H9 (cell line): Measurements from ENCODE around the gene RUNDC3A. TPM values are rescaled to one million over a fixed set of nuclear protein-coding genes. Genes with fewer than 3 reads are reported as not detected.

ENCODE experiments used
- DNase-seq: peaks from one replicate; pipeline ENCODE4 v3.0.0-alpha.2; 2017
- H2AFZ ChIP-seq: one replicate; pipeline ENCODE4 v1.6.1; 2013; ENCODE audit warnings: mild to moderate bottlenecking, low read length, control low read depth, moderate library complexity
- H2AK5ac ChIP-seq: 2 replicates; pipeline ENCODE4 v1.6.1; 2013; ENCODE audit warnings: low read length, control low read depth, mixed read lengths; ENCODE audit not compliant: insufficient read length
- H2BK120ac ChIP-seq: one replicate; pipeline ENCODE4 v1.6.1; 2013; ENCODE audit warnings: low read depth, mild to moderate bottlenecking, low read length, control low read depth, inconsistent platforms; ENCODE audit not compliant: poor library complexity, severe bottlenecking
- H2BK12ac ChIP-seq: 2 replicates; pipeline ENCODE4 v1.6.1; 2013; ENCODE audit warnings: low read length, control low read depth, mixed read lengths, low read depth; ENCODE audit not compliant: insufficient read length
- H2BK15ac ChIP-seq: 2 replicates; pipeline ENCODE4 v1.6.1; 2013; ENCODE audit warnings: low read depth, low read length, control low read depth
- H2BK20ac ChIP-seq: one replicate; pipeline ENCODE4 v1.6.1; 2013; ENCODE audit warnings: low read depth, mild to moderate bottlenecking, low read length, control low read depth, inconsistent platforms; ENCODE audit not compliant: poor library complexity, severe bottlenecking
- H2BK5ac ChIP-seq: 2 replicates; pipeline ENCODE4 v1.6.1; 2013; ENCODE audit warnings: low read length, control low read depth, mixed read lengths; ENCODE audit not compliant: insufficient read length
- H3K14ac ChIP-seq: 2 replicates; pipeline ENCODE4 v1.6.1; 2013; ENCODE audit warnings: low read length, control low read depth; ENCODE audit not compliant: insufficient read depth
- H3K18ac ChIP-seq: 2 replicates; pipeline ENCODE4 v1.6.1; 2013; ENCODE audit warnings: low read depth, mild to moderate bottlenecking, mixed read lengths, low read length, control low read depth; ENCODE audit not compliant: insufficient read length
- H3K23ac ChIP-seq: 2 replicates; pipeline ENCODE4 v1.6.1; 2013; ENCODE audit warnings: low read length, control low read depth, mixed read lengths, low read depth; ENCODE audit not compliant: insufficient read length
- H3K23me2 ChIP-seq: 2 replicates; pipeline ENCODE4 v1.6.1; 2013; ENCODE audit warnings: low read depth, mild to moderate bottlenecking, mixed read lengths, low read length, control low read depth; ENCODE audit not compliant: insufficient read length, poor library complexity, severe bottlenecking
- H3K27ac ChIP-seq: 2 replicates; pipeline ENCODE4 v1.5.1; 2013; ENCODE audit warnings: low read length, control low read depth, mixed read lengths, low read depth; ENCODE audit not compliant: insufficient read length
- H3K27me3 ChIP-seq: 2 replicates; pipeline ENCODE4 v1.6.1; 2013; ENCODE audit warnings: low read length, control low read depth, inconsistent platforms; ENCODE audit not compliant: insufficient read depth
- H3K4ac ChIP-seq: 2 replicates; pipeline ENCODE4 v1.6.1; 2013; ENCODE audit warnings: low read depth, mild to moderate bottlenecking, control low read depth, inconsistent platforms, low read length, moderate library complexity
- H3K4me1 ChIP-seq: 2 replicates; pipeline ENCODE4 v1.6.1; 2013; ENCODE audit warnings: low read length, control low read depth, inconsistent platforms; ENCODE audit not compliant: insufficient read depth
- H3K4me2 ChIP-seq: 2 replicates; pipeline ENCODE4 v1.6.1; 2013; ENCODE audit warnings: low read length, control low read depth, mixed read lengths; ENCODE audit not compliant: insufficient read length, insufficient read depth
- H3K56ac ChIP-seq: 2 replicates; pipeline ENCODE4 v1.6.1; 2013; ENCODE audit warnings: low read depth, mild to moderate bottlenecking, mixed read lengths, low read length, control low read depth; ENCODE audit not compliant: insufficient read length
- H3K79me1 ChIP-seq: 2 replicates; pipeline ENCODE4 v1.6.1; 2013; ENCODE audit warnings: low read depth, mild to moderate bottlenecking, moderate library complexity, low read length, control low read depth, inconsistent platforms; ENCODE audit not compliant: insufficient read depth, poor library complexity, severe bottlenecking
- H3K79me2 ChIP-seq: 2 replicates; pipeline ENCODE4 v1.6.1; 2013; ENCODE audit warnings: low read length, control low read depth, inconsistent platforms; ENCODE audit not compliant: insufficient read depth
- H3K9ac ChIP-seq: 2 replicates; pipeline ENCODE4 v1.6.1; 2013; ENCODE audit warnings: low read length, control low read depth, mixed read lengths; ENCODE audit not compliant: insufficient read length; ENCODE audit errors: extremely low read depth
- H3K9me3 ChIP-seq: one replicate; pipeline ENCODE4 v1.6.1; 2013; ENCODE audit warnings: low read depth, low read length, inconsistent platforms; ENCODE audit not compliant: control insufficient read depth
- H3T11ph ChIP-seq: one replicate; pipeline ENCODE4 v1.6.1; 2013; ENCODE audit warnings: mild to moderate bottlenecking, low read length, control low read depth, inconsistent platforms
- H4K20me1 ChIP-seq: one replicate; pipeline ENCODE4 v1.6.1; 2013; ENCODE audit not compliant: control insufficient read depth, insufficient read length, insufficient read depth
- H4K5ac ChIP-seq: 2 replicates; pipeline ENCODE4 v1.6.1; 2013; ENCODE audit warnings: low read depth, mild to moderate bottlenecking, mixed read lengths, low read length, control low read depth; ENCODE audit not compliant: insufficient read length
- H4K8ac ChIP-seq: replicated peaks from 2 replicates; pipeline ENCODE4 v1.6.1; 2013; ENCODE audit warnings: low read length, control low read depth, mixed read lengths, low read depth; ENCODE audit not compliant: insufficient read length
- H4K91ac ChIP-seq: 2 replicates; pipeline ENCODE4 v1.6.1; 2013; ENCODE audit warnings: low read depth, mild to moderate bottlenecking, moderate library complexity, mixed read lengths, low read length, control low read depth; ENCODE audit not compliant: insufficient read length
- H3K27ac Mint-ChIP-seq, 3 experiments: 2 replicates in 2 of 3; 3 replicates in 1 of 3; pipeline ENCODE4 v1.8.0; 2020 to 2021; ENCODE audit warnings: mixed read lengths in 3 of 3, mild to moderate bottlenecking in 1 of 3, moderate library complexity in 1 of 3
- H3K27me3 Mint-ChIP-seq: 2 replicates; pipeline ENCODE4 v1.8.0; 2021; ENCODE audit warnings: low read depth, mild to moderate bottlenecking, moderate library complexity, mixed read lengths
- H3K36me3 Mint-ChIP-seq, 3 experiments: 2 replicates in 2 of 3; 3 replicates in 1 of 3; pipeline ENCODE4 v1.8.0; 2020 to 2021; ENCODE audit warnings: low read depth in 3 of 3, mixed read lengths in 3 of 3; ENCODE audit not compliant: insufficient read depth in 1 of 3
- H3K4me1 Mint-ChIP-seq, 2 experiments: 2 replicates each; pipeline ENCODE4 v1.8.0; 2020; ENCODE audit warnings: mixed read lengths in 2 of 2
- H3K4me3 Mint-ChIP-seq, 2 experiments: 2 replicates in 1 of 2; 3 replicates in 1 of 2; pipeline ENCODE4 v1.8.0; 2020 to 2021; ENCODE audit warnings: mild to moderate bottlenecking in 2 of 2, mixed read lengths in 2 of 2, moderate library complexity in 1 of 2
- H3K9me3 Mint-ChIP-seq, 2 experiments: 2 replicates in 1 of 2; 3 replicates in 1 of 2; pipeline ENCODE4 v1.8.0; 2020; ENCODE audit warnings: mild to moderate bottlenecking in 2 of 2, mixed read lengths in 2 of 2, moderate library complexity in 1 of 2
- CTCF ChIP-seq: fragments of 200-600 bp; sonication (generic); conservative IDR thresholded peaks from 3 replicates; pipeline ENCODE4 v1.8.0; 2021; ENCODE audit warnings: antibody characterized with exemption, mild to moderate bottlenecking
- WGBS: extraction: QIAGEN DNeasy Blood & Tissue Kit; methylation state at CpG from one replicate; pipeline ENCODE4 v1.1.7; 2013; ENCODE audit warnings: missing lambda C conversion rate, low lambda C conversion rate, mixed read lengths; ENCODE audit not compliant: insufficient read length; ENCODE audit errors: extremely low coverage; 5-methylcytosine and 5-hydroxymethylcytosine counted together
- total RNA-seq: library from RNA; stranded (reverse); gene quantifications from 2 replicates; pipeline ENCODE4 v1.2.1, GENCODE V29; 2021

RUNDC3A gene
- total RNA-seq, 1 experiment from 2014 or later = 3.8 TPM

GRCh38 chr17:44314869-44315661, 6.7 kb downstream of the RUNDC3A start:
- Mint-ChIP-seq H3K4me3 (peak overlapping the region; percentile 64 to 85), H3K27ac (no peak overlapping the region), H3K4me1 (peaks cover 26 to 37% of the 10 kb centered on the region in 2 experiments), H3K9me3 (no peaks in the 10 kb centered on the region), H3K27me3 (peaks cover 39% of the 10 kb centered on the region), H3K36me3 (peaks cover 5 to 17% (median 8%) of the 10 kb centered on the region in 3 experiments; a peak in 6 of 7 replicates)
- Histone ChIP-seq H2BK15ac (no peak overlapping the region), H2BK12ac (no peak overlapping the region), H2BK120ac (no peak overlapping the region), H3K9ac (no peak overlapping the region), H2BK20ac (no peak overlapping the region), H3K14ac (no peak overlapping the region), H3K23me2 (peaks cover 19% of the 10 kb centered on the region), H2AK5ac (no peak overlapping the region), H3K9me3 (no peaks in the 10 kb centered on the region), H3K23ac (no peak overlapping the region), H3K27me3 (peaks cover 8% of the 10 kb centered on the region; the same call in 1 of the 2 replicates), H3K4me1 (no peaks in the 10 kb centered on the region; the same call in 1 of the 2 replicates), H2BK5ac (no peak overlapping the region), H3K79me2 (no peaks in the 10 kb centered on the region), H4K91ac (no peak overlapping the region), H3T11ph (no peak overlapping the region), H3K79me1 (no peaks in the 10 kb centered on the region), H3K27ac (no peak overlapping the region), H4K5ac (no peak overlapping the region), H3K4me2 (peak overlapping the region; percentile 73), H3K4ac (no peak overlapping the region), H4K8ac (no peak overlapping the region), H3K56ac (no peak overlapping the region), H4K20me1 (peaks cover 2% of the 10 kb centered on the region), H2AFZ (no peak overlapping the region), H3K18ac (no peak overlapping the region)
- DNase-seq = peak; percentile 88
- no peak for TF ChIP-seq CTCF
- WGBS = no CpG with 5 or more reads among the region's 81 CpGs
